ENCODE data around the gene BICD1.
"Not testable (repeated sequence)": the region's sequence is repeated elsewhere in the genome, so short reads cannot be mapped to it uniquely, and the experiment has no call there.

BICD1 gene

DNA sequence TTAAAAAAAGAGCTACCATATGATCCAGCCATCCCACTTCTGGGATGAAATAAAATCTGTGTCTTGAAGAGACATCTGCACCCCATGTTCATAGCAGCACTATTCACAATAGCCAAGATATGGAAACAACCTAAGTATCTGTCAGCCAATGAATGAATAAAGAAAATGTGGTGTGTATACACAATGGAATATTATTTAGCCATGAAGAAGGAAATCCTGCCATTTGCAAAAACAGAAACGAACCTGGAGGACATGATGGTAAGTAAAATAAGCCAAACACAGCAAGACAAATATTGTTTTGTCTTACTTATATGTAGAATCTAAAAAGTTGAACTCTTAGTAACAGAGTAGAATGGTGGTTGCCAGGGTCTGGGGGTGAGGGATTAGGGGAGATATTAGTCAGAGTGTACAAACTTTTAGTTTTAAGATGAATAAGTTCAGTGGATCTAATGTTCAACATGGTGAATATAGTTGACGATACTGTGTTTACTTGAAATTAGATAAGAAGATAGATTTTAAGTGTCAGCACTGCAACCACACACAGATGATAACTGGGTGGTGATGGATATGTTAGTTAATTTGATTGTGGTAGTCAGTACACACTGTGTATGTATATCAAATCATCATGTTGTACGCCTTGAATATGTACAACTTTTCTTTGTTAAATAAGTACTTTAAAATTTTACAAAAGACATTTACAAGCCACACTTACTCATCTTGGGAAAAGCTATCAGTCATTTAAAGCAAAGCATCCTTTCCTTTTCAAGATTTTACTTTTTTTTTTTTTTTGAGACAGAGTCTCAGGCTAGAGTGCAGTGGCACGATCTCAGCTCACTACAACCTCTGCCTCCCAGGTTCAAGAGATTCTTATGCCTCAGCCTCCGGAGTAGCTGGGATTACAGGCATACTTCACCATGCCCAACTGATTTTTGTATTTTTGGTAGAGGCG is 89.9 kb downstream of the BICD1 start:
- no peak for DNase-seq

DNA sequence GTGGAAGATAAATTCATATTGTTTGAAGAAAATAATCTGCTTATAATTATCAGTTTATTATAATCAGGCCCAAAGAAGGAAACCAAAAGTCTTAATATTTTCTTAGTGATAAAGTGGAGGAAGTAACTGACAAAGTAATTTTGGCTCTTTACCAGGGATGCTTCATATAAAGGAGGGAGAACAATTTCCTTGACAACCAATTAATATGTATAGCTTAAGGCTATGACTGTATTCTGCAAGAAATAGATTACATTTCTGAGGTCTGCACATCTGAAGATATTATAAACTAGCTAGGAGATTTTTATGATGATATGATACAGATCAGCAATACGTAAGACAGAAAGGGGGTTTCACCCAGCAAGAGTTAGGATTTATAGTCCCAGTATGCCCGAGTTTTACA is 90.8 kb downstream of the BICD1 start:
- no peak for DNase-seq

DNA sequence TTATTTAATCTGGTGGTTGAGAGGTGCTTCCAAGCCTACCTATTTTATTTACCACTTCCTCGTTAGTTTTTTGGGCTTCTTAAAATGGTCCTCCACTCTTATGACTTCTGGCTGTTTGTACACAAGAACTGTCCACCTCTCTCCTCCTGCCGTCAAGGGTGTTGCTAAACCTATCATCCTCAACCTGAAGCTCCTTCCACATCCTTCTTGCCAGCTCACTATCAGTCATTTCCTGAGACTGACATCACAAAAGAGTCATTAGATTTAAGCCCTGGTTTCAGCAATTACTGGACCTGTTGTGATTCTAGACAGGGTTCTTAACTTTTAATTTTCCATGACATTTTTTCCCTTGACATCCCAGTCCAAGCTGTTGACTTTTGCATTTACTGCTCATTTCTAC is 91.9 kb downstream of the BICD1 start:
- no peak for DNase-seq

DNA sequence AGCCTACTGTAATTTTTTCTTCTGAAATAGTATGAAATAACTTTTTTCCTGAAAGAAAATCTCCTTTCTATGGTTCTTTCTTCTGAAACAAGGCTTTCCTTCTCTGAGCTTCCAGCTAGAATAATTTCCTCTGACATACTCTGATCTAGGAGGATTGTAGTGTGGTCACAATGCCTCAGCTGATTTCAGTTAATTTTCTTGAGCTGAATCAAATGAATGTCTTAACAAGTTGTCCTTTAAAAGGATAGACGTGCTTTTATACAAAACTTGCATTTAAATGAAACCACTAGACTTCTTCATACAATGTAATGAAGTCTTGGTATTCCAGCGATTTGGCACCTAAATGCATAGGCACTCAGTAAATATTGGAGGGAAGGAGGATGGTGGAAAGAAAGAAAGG is 94.4 kb downstream of the BICD1 start:
- no peak for DNase-seq

DNA sequence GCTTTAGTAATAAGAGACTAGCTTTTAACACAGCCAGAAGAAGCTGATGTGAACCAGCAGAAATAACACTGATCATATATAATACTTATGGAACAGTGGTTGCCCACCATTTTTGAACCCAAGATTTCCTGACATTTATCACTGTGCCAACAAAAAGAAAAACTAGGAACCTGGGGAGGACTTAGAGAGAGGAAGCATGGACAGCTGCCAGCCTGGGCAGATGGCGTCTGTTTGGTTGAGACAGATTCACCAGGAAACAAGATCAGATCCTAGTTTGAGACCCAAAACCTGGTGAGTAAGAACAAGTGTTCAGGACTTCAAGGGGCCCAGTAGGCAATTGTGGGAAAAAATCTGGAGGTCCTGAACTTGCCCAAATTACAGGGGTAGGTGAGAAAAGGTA is 95.3 kb downstream of the BICD1 start:
- DNase-seq: no peak

DNA sequence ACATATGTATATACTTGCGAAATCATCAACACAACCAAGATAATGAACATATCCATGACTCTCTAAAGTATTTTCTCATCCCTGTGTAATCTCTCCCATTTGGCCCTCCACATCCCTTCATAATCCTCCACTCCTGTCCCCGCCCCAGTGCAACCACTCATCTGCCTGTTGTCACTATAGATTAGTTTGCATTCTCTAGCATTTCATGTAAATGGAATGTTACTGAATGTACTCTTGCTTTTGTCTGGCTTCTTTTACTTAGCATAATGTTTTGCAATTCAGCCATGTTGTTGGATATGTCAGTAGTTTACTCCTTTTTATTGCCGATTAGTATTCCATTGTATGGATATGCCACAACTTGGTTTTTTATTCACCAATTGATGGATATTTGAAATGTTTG is 99.1 kb downstream of the BICD1 start:
- no peak for DNase-seq

DNA sequence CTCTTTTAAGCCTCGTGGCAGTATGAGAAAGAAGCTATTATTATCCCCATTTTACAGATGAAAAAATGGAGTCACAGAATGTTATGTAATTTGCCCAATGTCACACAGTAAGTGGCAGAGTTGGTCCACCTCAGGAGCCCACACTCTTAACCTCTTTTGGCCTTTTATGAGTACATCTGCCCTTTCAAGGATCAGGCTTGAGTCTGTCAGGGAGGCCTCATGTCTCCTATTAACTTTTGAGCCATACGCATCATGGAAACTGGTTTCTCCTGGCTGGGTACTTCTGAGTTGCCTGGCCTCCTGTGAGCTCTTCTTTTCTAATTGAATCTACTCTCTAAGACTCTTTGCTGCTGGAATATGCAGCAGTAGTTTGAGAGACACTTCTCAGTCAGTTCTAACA is 101.7 kb downstream of the BICD1 start:
- DNase-seq: no peak

- DNase-seq: no peak
These were observed 104.6 kb downstream of the BICD1 start for GRCh38 chr12:32211066-32211899.

DNA sequence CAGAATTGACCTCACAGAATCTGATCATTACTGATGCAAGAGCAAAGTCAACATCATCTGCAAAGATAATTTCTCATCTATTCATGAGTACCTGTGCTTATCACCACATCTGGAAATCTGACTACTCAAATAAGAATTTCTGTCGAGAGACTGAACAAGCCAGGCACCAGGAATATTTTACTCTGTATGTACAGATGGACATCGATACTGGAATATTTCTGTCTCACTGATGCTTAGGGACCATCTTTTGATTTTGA is 105.2 kb downstream of the BICD1 start:
- DNase-seq: no peak

- DNase-seq: no peak
These were observed 108.1 kb downstream of the BICD1 start for GRCh38 chr12:32214723-32215122.

GRCh38 chr12:32217354-32218310 is 111.0 kb downstream of the BICD1 start:
- DNase-seq: no peak

DNA sequence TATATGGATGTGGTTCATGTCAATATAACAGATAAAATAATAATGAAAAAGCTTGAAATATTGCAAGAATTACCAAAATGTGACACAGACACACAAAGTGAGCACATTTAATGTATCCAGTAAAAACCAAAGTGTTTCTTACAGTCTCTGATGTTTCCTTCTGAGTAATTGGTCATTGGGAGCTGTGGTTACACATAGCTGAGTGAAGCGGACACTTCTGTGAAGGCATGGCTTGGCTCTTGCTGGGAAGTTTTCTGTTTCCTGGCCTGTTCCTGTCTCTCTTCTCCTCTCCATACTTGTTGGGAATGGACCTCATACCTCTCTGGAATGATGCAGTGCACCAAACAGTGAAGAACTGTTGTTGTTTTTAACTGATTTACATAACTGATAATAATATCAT is 117.3 kb downstream of the BICD1 start:
- DNase-seq: no peak

DNA sequence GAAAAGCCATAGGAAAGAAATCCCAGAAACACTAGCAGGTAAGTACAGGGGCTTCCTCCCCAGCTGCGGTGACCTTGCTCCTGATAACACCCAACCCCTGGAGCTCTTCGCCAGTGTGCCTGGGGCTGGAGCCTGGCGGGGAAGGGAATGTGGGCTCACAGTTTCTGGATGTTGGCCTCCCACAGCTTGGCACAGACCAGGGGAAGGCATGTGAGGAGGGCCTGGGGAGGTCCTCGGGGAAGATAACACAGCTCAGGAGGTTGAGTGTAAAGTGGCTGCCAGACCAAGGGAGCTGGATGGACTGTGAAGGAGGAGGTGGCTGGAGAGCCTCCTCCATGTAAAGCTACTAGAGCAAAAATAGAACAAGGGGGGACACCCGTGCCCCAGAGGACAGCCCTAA is 120.1 kb downstream of the BICD1 start:
- no peak for DNase-seq

DNA sequence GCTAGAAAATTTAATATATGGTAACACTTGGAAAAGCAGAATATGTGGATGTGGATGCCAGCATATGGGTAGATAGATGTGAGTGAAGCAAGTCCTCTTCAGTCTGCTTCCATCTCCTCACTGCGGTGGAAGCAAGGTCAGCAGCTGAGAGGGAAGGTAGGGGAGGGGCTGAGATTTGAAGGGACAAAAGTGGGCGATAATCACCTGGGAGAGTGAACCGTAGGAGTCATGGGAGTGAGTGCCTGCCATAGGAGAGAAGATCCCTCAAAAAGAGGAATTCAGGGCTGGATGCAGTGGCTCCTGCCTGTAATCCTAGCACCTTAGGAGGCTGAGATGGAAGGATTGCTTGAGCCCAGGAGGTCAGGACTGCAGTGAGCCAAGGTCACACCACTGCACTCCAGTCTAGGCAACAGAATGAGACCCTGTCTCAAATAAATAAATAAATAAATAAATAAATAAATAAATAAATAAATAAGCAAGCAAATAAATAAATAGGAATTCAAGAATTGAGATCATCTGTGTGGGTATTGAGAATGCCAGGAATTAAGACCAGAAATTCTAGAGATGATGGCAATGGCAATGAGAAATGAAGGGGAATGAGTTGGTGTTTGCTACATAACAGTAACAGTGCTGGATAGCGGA is 123.4 kb downstream of the BICD1 start:
- DNase-seq: no peak

DNA sequence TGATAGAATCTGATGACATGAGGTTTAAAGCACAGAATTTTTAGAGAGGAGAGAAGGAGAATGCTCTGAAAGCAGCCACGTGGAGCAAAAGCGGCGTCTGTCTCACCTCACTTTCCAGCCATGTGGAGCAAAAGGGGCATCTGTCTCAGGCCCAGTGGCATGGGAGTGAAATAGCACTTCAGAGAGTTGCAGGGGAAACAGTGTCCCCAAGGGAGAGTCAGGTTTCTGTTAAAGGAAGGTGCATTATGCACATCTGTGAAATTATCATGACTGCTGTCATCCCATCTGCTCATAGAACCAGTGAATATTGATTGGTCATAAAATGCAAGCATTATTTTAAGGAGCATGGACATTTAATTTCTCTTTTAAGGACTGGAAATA is 124.0 kb downstream of the BICD1 start:
- DNase-seq: no peak

DNA sequence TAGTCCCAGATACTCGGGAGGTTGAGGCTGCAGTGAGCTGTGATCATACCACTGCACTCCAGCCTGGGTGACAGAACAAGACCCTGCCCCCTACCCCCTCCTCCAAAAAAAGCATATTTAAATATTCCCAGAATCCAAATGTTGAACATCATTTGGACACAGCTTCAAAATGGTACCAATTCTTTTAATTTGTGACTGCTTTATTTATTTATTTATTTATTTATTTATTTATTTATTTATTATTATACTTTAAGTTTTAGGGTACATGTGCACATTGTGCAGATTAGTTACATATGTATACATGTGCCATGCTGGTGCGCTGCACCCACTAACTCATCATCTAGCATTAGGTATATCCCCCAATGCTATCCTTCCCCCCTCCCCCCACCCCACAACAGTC is 124.7 kb downstream of the BICD1 start:
- DNase-seq: not testable (repeated sequence)

- DNase-seq: no peak
These were observed 126.9 kb downstream of the BICD1 start for GRCh38 chr12:32233568-32233967.

- no peak for DNase-seq
These were observed 128.6 kb downstream of the BICD1 start for GRCh38 chr12:32235251-32235650.

GRCh38 chr12:32240162-32240561 is 133.5 kb downstream of the BICD1 start:
- DNase-seq: no peak

GRCh38 chr12:32240831-32241230 is 134.2 kb downstream of the BICD1 start:
- DNase-seq: no peak

GRCh38 chr12:32242641-32243040 is 136.0 kb downstream of the BICD1 start:
- no peak for DNase-seq

- DNase-seq: no peak
These were observed 141.9 kb downstream of the BICD1 start for GRCh38 chr12:32248441-32249140.

Data from activated CD4-positive, alpha-beta T cell treated with anti-CD3 and anti-CD28 coated beads for 4 hours (primary cell).